ENCODE results near the gene AGBL4.

GRCh38 chr1:48841966-48842365, 1181.8 kb downstream of the AGBL4 start:
- TF ChIP-seq E2F5 (CRISPR knock-in tag; IDR thresholded peaks at IDR 0.05), result no peak
- no peak for TF ChIP-seq MED1 (CRISPR knock-in tag; IDR thresholded peaks at IDR 0.05; ENCODE audit: borderline replicate concordance)
- TF ChIP-seq CREB1 (IDR thresholded peaks at IDR 0.05), result no peak
- TF ChIP-seq CREB1 (CRISPR knock-in tag; IDR thresholded peaks at IDR 0.05), result no peak
- no peak for TF ChIP-seq POLR2A (conservative IDR thresholded peaks at IDR 0.05)
- no peak for TF ChIP-seq ZNF140 (CRISPR knock-in tag; IDR thresholded peaks at IDR 0.05)
- TF ChIP-seq SMC3 (conservative IDR thresholded peaks at IDR 0.05; ENCODE audit: insufficient read depth, low read depth, low read length), result no peak
- TF ChIP-seq ZNF398 (CRISPR knock-in tag; IDR thresholded peaks at IDR 0.05), result no peak
- TF ChIP-seq RBM14 (IDR thresholded peaks at IDR 0.05; ENCODE audit: borderline replicate concordance, insufficient read depth, low read depth, low read length), result no peak
- TF ChIP-seq NEUROD1 (IDR thresholded peaks at IDR 0.05; ENCODE audit: borderline replicate concordance, low read depth, low read length, partially characterized antibody), result no peak
- no peak for TF ChIP-seq PREB (CRISPR knock-in tag; IDR thresholded peaks at IDR 0.05)
- no peak for TF ChIP-seq SRF (CRISPR knock-in tag; IDR thresholded peaks at IDR 0.05)
- TF ChIP-seq ESRRA (IDR thresholded peaks at IDR 0.05; ENCODE audit: borderline replicate concordance, low read depth), result no peak
